H9 (cell line): Measurements from ENCODE around the gene HP1BP3. TPM values are rescaled to one million over a fixed set of nuclear protein-coding genes. Genes with fewer than 3 reads are reported as not detected.
A peak's percentile ranks its signal among the peaks of the same experiment; 100 is the strongest.
"Not testable (repeated sequence)": the region's sequence is repeated elsewhere in the genome, so short reads cannot be mapped to it uniquely, and the experiment has no call there.

Source experiments
- DNase-seq: peaks from one replicate; pipeline ENCODE4 v3.0.0-alpha.2; 2017
- H2AFZ ChIP-seq: one replicate; pipeline ENCODE4 v1.6.1; 2013; ENCODE audit warnings: mild to moderate bottlenecking, low read length, control low read depth, moderate library complexity
- H2AK5ac ChIP-seq: 2 replicates; pipeline ENCODE4 v1.6.1; 2013; ENCODE audit warnings: low read length, control low read depth, mixed read lengths; ENCODE audit not compliant: insufficient read length
- H2BK120ac ChIP-seq: one replicate; pipeline ENCODE4 v1.6.1; 2013; ENCODE audit warnings: low read depth, mild to moderate bottlenecking, low read length, control low read depth, inconsistent platforms; ENCODE audit not compliant: poor library complexity, severe bottlenecking
- H2BK12ac ChIP-seq: 2 replicates; pipeline ENCODE4 v1.6.1; 2013; ENCODE audit warnings: low read length, control low read depth, mixed read lengths, low read depth; ENCODE audit not compliant: insufficient read length
- H2BK15ac ChIP-seq: 2 replicates; pipeline ENCODE4 v1.6.1; 2013; ENCODE audit warnings: low read depth, low read length, control low read depth
- H2BK20ac ChIP-seq: one replicate; pipeline ENCODE4 v1.6.1; 2013; ENCODE audit warnings: low read depth, mild to moderate bottlenecking, low read length, control low read depth, inconsistent platforms; ENCODE audit not compliant: poor library complexity, severe bottlenecking
- H2BK5ac ChIP-seq: 2 replicates; pipeline ENCODE4 v1.6.1; 2013; ENCODE audit warnings: low read length, control low read depth, mixed read lengths; ENCODE audit not compliant: insufficient read length
- H3K14ac ChIP-seq: 2 replicates; pipeline ENCODE4 v1.6.1; 2013; ENCODE audit warnings: low read length, control low read depth; ENCODE audit not compliant: insufficient read depth
- H3K18ac ChIP-seq: 2 replicates; pipeline ENCODE4 v1.6.1; 2013; ENCODE audit warnings: low read depth, mild to moderate bottlenecking, mixed read lengths, low read length, control low read depth; ENCODE audit not compliant: insufficient read length
- H3K23ac ChIP-seq: 2 replicates; pipeline ENCODE4 v1.6.1; 2013; ENCODE audit warnings: low read length, control low read depth, mixed read lengths, low read depth; ENCODE audit not compliant: insufficient read length
- H3K23me2 ChIP-seq: 2 replicates; pipeline ENCODE4 v1.6.1; 2013; ENCODE audit warnings: low read depth, mild to moderate bottlenecking, mixed read lengths, low read length, control low read depth; ENCODE audit not compliant: insufficient read length, poor library complexity, severe bottlenecking
- H3K27ac ChIP-seq: 2 replicates; pipeline ENCODE4 v1.5.1; 2013; ENCODE audit warnings: low read length, control low read depth, mixed read lengths, low read depth; ENCODE audit not compliant: insufficient read length
- H3K27me3 ChIP-seq: 2 replicates; pipeline ENCODE4 v1.6.1; 2013; ENCODE audit warnings: low read length, control low read depth, inconsistent platforms; ENCODE audit not compliant: insufficient read depth
- H3K4ac ChIP-seq: 2 replicates; pipeline ENCODE4 v1.6.1; 2013; ENCODE audit warnings: low read depth, mild to moderate bottlenecking, control low read depth, inconsistent platforms, low read length, moderate library complexity
- H3K4me1 ChIP-seq: 2 replicates; pipeline ENCODE4 v1.6.1; 2013; ENCODE audit warnings: low read length, control low read depth, inconsistent platforms; ENCODE audit not compliant: insufficient read depth
- H3K4me2 ChIP-seq: 2 replicates; pipeline ENCODE4 v1.6.1; 2013; ENCODE audit warnings: low read length, control low read depth, mixed read lengths; ENCODE audit not compliant: insufficient read length, insufficient read depth
- H3K56ac ChIP-seq: 2 replicates; pipeline ENCODE4 v1.6.1; 2013; ENCODE audit warnings: low read depth, mild to moderate bottlenecking, mixed read lengths, low read length, control low read depth; ENCODE audit not compliant: insufficient read length
- H3K79me1 ChIP-seq: 2 replicates; pipeline ENCODE4 v1.6.1; 2013; ENCODE audit warnings: low read depth, mild to moderate bottlenecking, moderate library complexity, low read length, control low read depth, inconsistent platforms; ENCODE audit not compliant: insufficient read depth, poor library complexity, severe bottlenecking
- H3K79me2 ChIP-seq: 2 replicates; pipeline ENCODE4 v1.6.1; 2013; ENCODE audit warnings: low read length, control low read depth, inconsistent platforms; ENCODE audit not compliant: insufficient read depth
- H3K9ac ChIP-seq: 2 replicates; pipeline ENCODE4 v1.6.1; 2013; ENCODE audit warnings: low read length, control low read depth, mixed read lengths; ENCODE audit not compliant: insufficient read length; ENCODE audit errors: extremely low read depth
- H3K9me3 ChIP-seq: one replicate; pipeline ENCODE4 v1.6.1; 2013; ENCODE audit warnings: low read depth, low read length, inconsistent platforms; ENCODE audit not compliant: control insufficient read depth
- H3T11ph ChIP-seq: one replicate; pipeline ENCODE4 v1.6.1; 2013; ENCODE audit warnings: mild to moderate bottlenecking, low read length, control low read depth, inconsistent platforms
- H4K20me1 ChIP-seq: one replicate; pipeline ENCODE4 v1.6.1; 2013; ENCODE audit not compliant: control insufficient read depth, insufficient read length, insufficient read depth
- H4K5ac ChIP-seq: 2 replicates; pipeline ENCODE4 v1.6.1; 2013; ENCODE audit warnings: low read depth, mild to moderate bottlenecking, mixed read lengths, low read length, control low read depth; ENCODE audit not compliant: insufficient read length
- H4K8ac ChIP-seq: replicated peaks from 2 replicates; pipeline ENCODE4 v1.6.1; 2013; ENCODE audit warnings: low read length, control low read depth, mixed read lengths, low read depth; ENCODE audit not compliant: insufficient read length
- H4K91ac ChIP-seq: 2 replicates; pipeline ENCODE4 v1.6.1; 2013; ENCODE audit warnings: low read depth, mild to moderate bottlenecking, moderate library complexity, mixed read lengths, low read length, control low read depth; ENCODE audit not compliant: insufficient read length
- H3K27ac Mint-ChIP-seq, 3 experiments: 2 replicates in 2 of 3; 3 replicates in 1 of 3; pipeline ENCODE4 v1.8.0; 2020 to 2021; ENCODE audit warnings: mixed read lengths in 3 of 3, mild to moderate bottlenecking in 1 of 3, moderate library complexity in 1 of 3
- H3K27me3 Mint-ChIP-seq: 2 replicates; pipeline ENCODE4 v1.8.0; 2021; ENCODE audit warnings: low read depth, mild to moderate bottlenecking, moderate library complexity, mixed read lengths
- H3K36me3 Mint-ChIP-seq, 3 experiments: 2 replicates in 2 of 3; 3 replicates in 1 of 3; pipeline ENCODE4 v1.8.0; 2020 to 2021; ENCODE audit warnings: low read depth in 3 of 3, mixed read lengths in 3 of 3; ENCODE audit not compliant: insufficient read depth in 1 of 3
- H3K4me1 Mint-ChIP-seq, 2 experiments: 2 replicates each; pipeline ENCODE4 v1.8.0; 2020; ENCODE audit warnings: mixed read lengths in 2 of 2
- H3K4me3 Mint-ChIP-seq, 2 experiments: 2 replicates in 1 of 2; 3 replicates in 1 of 2; pipeline ENCODE4 v1.8.0; 2020 to 2021; ENCODE audit warnings: mild to moderate bottlenecking in 2 of 2, mixed read lengths in 2 of 2, moderate library complexity in 1 of 2
- H3K9me3 Mint-ChIP-seq, 2 experiments: 2 replicates in 1 of 2; 3 replicates in 1 of 2; pipeline ENCODE4 v1.8.0; 2020; ENCODE audit warnings: mild to moderate bottlenecking in 2 of 2, mixed read lengths in 2 of 2, moderate library complexity in 1 of 2
- WGBS: extraction: QIAGEN DNeasy Blood & Tissue Kit; methylation state at CpG from one replicate; pipeline ENCODE4 v1.1.7; 2013; ENCODE audit warnings: missing lambda C conversion rate, low lambda C conversion rate, mixed read lengths; ENCODE audit not compliant: insufficient read length; ENCODE audit errors: extremely low coverage; 5-methylcytosine and 5-hydroxymethylcytosine counted together
- total RNA-seq: library from RNA; stranded (reverse); gene quantifications from 2 replicates; pipeline ENCODE4 v1.2.1, GENCODE V29; 2021
- TF ChIP-seq, protein P1 (sequence below): fragments of 200-600 bp; sonication (generic); conservative IDR thresholded peaks from 3 replicates; pipeline ENCODE4 v1.8.0; 2021; ENCODE audit warnings: antibody characterized with exemption, mild to moderate bottlenecking

HP1BP3 gene
- total RNA-seq, 1 experiment from 2014 or later = 127 TPM

DNA sequence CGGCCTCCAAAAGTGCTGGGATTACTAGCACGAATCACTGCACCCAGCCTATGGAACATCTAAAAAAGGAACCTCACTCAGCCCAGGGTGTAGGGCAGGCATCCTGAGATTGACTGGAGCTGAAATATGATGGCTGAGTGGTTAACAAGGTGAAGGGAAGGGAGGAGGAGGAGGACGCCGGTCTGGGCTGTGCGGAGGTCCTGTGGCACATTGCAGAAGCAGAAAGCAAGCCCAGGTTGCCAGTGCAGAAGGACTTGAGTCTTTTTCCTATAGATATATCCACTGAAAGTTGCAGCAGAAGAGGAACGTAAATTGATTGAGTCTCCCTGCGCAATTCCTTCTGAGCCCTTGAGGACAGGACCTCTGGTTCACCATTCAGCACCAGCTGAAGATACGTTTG is 67.8 kb downstream of the HP1BP3 start:
- no peak overlapping the region for H3K4ac ChIP-seq
- no peak overlapping the region for H3K14ac ChIP-seq
- H2AK5ac ChIP-seq = no peak overlapping the region
- no peak overlapping the region for H3K9ac ChIP-seq
- no peak overlapping the region for H3K23ac ChIP-seq
- H2BK20ac ChIP-seq = no peak overlapping the region
- Mint-ChIP-seq H3K36me3 (peaks cover 0 to 8% (median 0%) of the 10 kb centered on the region in 3 experiments; a peak in 1 of 7 replicates), H3K9me3 (no peaks in the 10 kb centered on the region), H3K4me3 (no peak overlapping the region), H3K27ac (no peak overlapping the region), H3K27me3 (peaks cover 49% of the 10 kb centered on the region), H3K4me1 (peaks cover 10 to 21% of the 10 kb centered on the region in 2 experiments)
- no peak overlapping the region for H2BK5ac ChIP-seq
- no peak overlapping the region for H4K8ac ChIP-seq
- H3K56ac ChIP-seq = no peak overlapping the region
- H2BK15ac ChIP-seq = no peak overlapping the region
- H3T11ph ChIP-seq = no peak overlapping the region
- H3K9me3 ChIP-seq = no peaks in the 10 kb centered on the region
- no peaks in the 10 kb centered on the region for H3K79me1 ChIP-seq
- H3K18ac ChIP-seq = no peak overlapping the region
- no peak overlapping the region for H2BK12ac ChIP-seq
- H3K23me2 ChIP-seq = peaks cover 7% of the 10 kb centered on the region
- no peak for DNase-seq
- H4K5ac ChIP-seq = no peak overlapping the region
- no peak overlapping the region for H3K27ac ChIP-seq
- TF ChIP-seq, protein P1, sequence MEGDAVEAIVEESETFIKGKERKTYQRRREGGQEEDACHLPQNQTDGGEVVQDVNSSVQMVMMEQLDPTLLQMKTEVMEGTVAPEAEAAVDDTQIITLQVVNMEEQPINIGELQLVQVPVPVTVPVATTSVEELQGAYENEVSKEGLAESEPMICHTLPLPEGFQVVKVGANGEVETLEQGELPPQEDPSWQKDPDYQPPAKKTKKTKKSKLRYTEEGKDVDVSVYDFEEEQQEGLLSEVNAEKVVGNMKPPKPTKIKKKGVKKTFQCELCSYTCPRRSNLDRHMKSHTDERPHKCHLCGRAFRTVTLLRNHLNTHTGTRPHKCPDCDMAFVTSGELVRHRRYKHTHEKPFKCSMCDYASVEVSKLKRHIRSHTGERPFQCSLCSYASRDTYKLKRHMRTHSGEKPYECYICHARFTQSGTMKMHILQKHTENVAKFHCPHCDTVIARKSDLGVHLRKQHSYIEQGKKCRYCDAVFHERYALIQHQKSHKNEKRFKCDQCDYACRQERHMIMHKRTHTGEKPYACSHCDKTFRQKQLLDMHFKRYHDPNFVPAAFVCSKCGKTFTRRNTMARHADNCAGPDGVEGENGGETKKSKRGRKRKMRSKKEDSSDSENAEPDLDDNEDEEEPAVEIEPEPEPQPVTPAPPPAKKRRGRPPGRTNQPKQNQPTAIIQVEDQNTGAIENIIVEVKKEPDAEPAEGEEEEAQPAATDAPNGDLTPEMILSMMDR = no peak
- no CpG with 5 or more reads among the region's 8 CpGs for WGBS
- H4K20me1 ChIP-seq = peaks cover 5% of the 10 kb centered on the region
- H2BK120ac ChIP-seq = no peak overlapping the region
- H2AFZ ChIP-seq = no peak overlapping the region
- H3K27me3 ChIP-seq = no peaks in the 10 kb centered on the region; the same call in 1 of the 2 replicates
- H3K4me2 ChIP-seq = no peak overlapping the region
- H3K4me1 ChIP-seq = no peaks in the 10 kb centered on the region
- H4K91ac ChIP-seq = no peak overlapping the region
- H3K79me2 ChIP-seq = no peaks in the 10 kb centered on the region

DNA sequence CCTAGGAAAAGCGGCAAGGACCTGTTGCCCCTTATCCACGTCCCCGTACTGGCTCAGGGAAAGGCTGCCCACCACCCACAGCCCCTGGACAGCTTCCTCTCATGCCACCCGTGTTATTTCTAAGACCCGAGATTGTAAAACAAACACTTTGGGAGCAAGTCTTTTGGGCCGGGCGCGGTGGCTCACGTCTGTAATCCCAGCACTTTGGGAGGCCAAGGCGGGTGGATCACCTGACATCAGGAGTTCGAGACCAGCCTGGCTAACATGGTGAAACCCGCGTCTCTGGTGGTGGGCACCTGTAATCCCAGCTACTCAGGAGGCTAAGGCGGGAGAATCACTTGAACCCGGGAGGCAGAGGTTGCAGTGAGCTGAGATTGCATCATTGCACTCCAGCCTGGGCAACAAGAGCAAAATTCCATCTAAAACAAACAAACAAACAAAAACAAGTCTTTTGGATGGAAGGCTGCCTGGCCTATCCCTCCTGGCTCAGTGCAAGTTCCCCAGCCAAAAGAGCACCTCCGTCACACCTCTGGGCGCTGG is 68.7 kb downstream of the HP1BP3 start:
- not testable (repeated sequence) for H3K27ac ChIP-seq, H3K9me3 ChIP-seq, H3K27me3 ChIP-seq, H3K56ac ChIP-seq, H3K4ac ChIP-seq, H4K5ac ChIP-seq, H4K20me1 ChIP-seq, H3K9ac ChIP-seq, H2AFZ ChIP-seq, DNase-seq, H3K23ac ChIP-seq, H3K23me2 ChIP-seq, H3K27ac Mint-ChIP-seq, H3K18ac ChIP-seq, H2BK5ac ChIP-seq, H3K9me3 Mint-ChIP-seq, H2BK12ac ChIP-seq, H3K36me3 Mint-ChIP-seq, H3K79me1 ChIP-seq, H2BK120ac ChIP-seq, H3K4me1 ChIP-seq, H4K8ac ChIP-seq, H4K91ac ChIP-seq, H3K79me2 ChIP-seq, H2AK5ac ChIP-seq, H3T11ph ChIP-seq, H2BK20ac ChIP-seq, H2BK15ac ChIP-seq
- H3K4me3 Mint-ChIP-seq = peak overlapping the region; percentile 67 to 81
- Histone ChIP-seq H3K14ac (peak overlapping the region; percentile 40; the same call in 1 of the 2 replicates), H3K4me2 (peak overlapping the region; percentile 47)
- WGBS = no CpG with 5 or more reads among the region's 17 CpGs
- H3K27me3 Mint-ChIP-seq = peaks cover 49% of the 10 kb centered on the region
- peaks cover 10 to 21% of the 10 kb centered on the region in 2 experiments for H3K4me1 Mint-ChIP-seq
